HG02885 (cell line): Measurements from ENCODE around the gene SOCS7.

ENCODE experiments used
- ATAC-seq: cut with Tn5 transposase; IDR thresholded peaks from one replicate; pipeline ENCODE4 v1.9.1; 2021; ENCODE audit warnings: mild to moderate bottlenecking; ENCODE audit not compliant: unreplicated experiment, poor library complexity

Gene SOCS7, protein sequence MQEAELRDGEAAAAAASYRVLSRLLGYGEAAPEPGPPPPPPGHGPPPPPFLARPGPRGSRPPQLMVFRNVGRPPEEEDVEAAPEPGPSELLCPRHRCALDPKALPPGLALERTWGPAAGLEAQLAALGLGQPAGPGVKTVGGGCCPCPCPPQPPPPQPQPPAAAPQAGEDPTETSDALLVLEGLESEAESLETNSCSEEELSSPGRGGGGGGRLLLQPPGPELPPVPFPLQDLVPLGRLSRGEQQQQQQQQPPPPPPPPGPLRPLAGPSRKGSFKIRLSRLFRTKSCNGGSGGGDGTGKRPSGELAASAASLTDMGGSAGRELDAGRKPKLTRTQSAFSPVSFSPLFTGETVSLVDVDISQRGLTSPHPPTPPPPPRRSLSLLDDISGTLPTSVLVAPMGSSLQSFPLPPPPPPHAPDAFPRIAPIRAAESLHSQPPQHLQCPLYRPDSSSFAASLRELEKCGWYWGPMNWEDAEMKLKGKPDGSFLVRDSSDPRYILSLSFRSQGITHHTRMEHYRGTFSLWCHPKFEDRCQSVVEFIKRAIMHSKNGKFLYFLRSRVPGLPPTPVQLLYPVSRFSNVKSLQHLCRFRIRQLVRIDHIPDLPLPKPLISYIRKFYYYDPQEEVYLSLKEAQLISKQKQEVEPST

DNA sequence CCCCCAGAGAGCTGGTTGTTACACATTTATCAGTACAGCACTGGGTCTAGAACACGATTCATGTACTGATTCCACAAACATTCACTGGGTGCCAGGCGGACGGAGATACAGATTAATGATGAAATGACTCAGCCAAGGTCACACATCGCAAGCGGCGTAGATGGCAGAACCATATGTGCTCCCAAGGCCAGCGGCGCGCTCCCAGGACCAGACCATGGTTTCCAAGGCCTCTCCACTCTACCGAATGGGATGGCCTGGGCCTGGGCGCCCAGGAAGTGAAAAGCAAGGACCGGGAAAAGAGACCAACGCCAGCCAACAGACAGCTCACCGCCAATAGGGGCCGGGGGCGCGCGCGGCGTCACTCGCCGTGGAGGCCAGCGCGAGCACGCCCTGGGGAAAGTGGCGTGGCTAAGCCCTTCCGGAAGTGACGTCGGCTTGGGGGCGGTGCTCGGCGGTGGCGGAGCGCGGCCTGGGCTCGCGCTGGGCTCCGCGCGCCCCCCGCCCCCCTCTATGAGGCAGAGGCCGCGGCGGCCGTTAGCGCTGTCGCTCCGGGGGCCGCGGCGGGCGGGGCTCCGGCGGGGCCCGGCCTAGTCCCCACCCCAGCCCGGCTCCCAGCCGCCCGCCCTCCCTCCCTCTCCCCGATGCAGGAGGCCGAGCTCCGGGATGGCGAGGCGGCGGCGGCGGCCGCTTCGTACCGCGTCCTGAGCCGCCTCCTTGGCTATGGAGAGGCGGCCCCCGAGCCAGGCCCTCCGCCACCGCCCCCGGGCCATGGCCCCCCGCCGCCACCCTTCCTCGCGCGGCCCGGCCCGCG lies at the start of gene SOCS7:
Gene SOCS7, plus strand, starts transcription at position 433 of the 811 bp plus-strand sequence. Its CDS starts 209 bp downstream, at position 642.
- ATAC-seq: peak; percentile 87

DNA sequence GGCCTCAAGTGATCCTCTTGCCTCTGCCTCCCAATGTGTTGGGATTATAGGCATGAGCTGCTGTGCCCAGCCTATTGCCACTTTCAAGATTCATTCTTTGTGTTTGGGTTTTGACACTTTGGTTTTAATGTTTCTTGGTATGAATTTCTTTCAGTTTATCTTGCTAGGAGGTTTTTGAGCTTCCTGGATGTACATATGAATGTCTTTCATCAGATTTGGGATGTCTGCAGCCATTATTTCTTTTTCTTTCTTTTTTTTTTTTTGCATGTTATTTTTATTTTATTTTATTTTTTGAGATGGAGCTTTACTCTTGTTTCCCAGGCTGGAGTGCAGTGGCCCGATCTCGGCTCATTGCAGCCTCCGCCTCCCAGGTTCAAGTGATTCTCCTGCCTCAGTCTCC lies 36.1 kb upstream of the SOCS7 start:
- ATAC-seq: no peak

DNA sequence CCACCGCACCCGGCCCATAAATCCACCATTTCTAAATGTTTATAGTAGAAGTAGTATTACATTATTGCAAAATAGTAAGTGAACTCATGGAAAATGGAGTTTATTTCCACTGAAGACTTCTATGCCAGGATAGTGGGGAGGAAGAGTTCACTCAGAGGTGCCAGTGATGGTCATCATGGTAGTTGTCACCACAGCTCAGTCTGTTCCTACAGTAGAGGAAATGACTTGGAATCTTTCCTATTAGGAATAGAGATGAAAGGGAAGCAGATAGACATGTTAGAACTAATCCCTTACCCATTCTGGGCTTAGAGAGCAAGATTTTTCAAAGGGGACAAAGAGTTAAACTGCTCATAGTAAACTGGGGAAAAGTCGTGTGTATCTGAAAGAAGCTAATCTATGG lies 34.6 kb upstream of the SOCS7 start:
- ATAC-seq: no peak

DNA sequence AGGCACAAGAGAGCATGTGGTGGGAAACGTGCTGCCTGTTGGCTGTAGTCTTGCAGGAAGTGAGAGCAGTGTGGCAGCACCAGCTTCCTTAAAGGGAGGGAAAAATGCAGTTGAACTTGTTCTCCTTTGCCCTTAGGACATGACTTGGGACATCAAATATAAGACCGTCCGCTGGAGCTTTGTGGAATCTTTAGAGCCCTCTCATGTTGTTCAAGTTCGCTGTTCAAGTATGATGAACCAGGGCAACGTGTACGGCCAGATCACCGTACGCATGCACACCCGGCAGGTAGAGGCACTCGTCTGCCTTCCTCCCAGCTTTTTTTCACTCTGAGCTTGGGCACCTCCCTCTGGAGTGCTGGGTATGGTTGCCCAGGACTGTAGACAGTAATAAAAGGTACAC lies 31.2 kb upstream of the SOCS7 start:
- no peak for ATAC-seq

DNA sequence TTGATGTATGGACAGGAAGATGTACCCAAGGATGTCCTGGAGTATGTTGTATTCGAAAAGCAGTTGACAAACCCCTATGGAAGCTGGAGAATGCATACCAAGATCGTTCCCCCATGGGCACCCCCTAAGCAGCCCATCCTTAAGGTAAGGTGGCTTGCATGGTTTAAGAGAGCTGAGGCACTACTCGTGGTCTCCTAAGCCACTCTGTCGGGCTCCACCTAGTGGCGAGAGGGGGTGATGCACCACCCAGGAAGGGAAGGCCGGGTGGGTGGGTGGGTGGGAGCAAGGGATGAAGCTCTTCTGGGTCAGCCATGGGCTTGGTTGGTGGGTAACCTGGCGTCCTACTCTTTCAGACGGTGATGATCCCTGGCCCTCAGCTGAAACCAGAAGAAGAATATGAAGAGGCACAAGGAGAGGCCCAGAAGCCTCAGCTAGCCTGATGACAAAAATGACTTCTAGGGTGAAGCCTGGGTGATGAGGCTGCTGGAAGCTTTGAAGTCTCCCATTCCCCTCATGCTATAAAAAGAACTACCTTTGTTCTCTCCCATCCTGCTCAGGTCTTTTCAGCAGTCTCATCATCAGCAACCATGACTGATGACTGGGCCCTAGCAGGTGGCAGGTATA lies 29.4 kb upstream of the SOCS7 start:
- no peak for ATAC-seq

DNA sequence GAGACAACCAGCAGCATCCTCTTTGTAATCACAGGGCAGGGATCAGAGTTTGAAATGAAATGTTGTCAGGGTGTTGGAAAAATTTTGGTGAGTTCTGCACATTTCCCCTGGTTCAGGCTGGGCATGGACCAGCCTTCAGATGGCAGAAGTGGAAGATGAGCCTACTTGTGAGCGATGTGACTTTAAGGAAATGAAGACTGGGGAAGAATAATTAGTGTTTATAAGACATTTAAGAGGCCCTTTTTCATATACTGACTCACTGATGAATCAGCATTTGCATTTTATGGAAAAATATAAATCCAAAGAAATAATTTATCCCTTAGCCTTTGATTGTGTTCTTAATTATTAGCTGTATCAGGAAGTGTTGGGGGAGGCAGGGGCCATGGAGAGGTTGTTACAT lies 28.7 kb upstream of the SOCS7 start:
- no peak for ATAC-seq

DNA sequence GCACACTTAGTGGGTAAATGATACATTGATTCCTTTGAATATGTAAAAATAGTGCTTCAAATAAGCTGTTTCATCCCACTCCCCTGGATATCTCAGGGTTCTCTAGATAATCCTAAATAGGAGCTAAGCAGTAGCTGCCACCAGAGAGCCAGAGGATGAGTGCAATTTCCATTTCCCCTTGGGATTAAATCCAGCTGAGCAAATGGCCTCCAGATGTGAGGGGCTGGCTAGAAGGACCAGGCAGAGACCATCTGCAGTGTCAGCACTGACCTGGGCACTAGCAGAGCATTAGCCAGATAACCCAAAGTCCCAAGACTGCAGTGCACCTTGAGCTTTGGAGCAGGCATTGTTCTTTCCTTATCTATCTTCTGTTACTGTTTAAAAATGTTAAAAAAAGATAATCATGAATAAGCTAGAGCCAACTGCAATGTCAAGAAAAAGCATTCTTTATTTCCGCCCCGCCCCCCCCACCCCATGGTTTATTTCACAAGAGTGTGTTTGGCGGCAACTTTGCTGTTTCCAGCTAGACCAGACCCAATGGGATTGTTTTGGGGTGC lies 27.4 kb upstream of the SOCS7 start:
- no peak for ATAC-seq

DNA sequence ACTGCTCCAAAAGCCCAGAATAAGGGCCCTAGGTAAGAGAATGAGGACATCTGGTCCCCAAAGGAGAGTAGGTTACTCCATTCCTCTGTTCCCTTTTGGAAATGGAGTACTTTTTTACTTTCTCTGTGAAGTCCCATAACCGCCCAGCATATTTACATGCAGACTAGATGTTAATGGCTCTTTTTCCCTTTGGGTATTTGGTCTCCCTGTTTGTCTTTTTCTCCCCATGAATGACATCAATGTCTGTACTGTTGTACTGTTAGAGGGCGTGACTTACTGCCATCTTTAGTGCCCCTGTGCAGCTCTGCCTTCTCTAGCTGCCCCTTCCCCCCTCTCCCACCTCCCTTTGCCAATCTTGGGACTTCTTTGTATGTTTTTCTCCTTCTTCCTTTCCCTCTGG lies 26.9 kb upstream of the SOCS7 start:
- no peak for ATAC-seq

DNA sequence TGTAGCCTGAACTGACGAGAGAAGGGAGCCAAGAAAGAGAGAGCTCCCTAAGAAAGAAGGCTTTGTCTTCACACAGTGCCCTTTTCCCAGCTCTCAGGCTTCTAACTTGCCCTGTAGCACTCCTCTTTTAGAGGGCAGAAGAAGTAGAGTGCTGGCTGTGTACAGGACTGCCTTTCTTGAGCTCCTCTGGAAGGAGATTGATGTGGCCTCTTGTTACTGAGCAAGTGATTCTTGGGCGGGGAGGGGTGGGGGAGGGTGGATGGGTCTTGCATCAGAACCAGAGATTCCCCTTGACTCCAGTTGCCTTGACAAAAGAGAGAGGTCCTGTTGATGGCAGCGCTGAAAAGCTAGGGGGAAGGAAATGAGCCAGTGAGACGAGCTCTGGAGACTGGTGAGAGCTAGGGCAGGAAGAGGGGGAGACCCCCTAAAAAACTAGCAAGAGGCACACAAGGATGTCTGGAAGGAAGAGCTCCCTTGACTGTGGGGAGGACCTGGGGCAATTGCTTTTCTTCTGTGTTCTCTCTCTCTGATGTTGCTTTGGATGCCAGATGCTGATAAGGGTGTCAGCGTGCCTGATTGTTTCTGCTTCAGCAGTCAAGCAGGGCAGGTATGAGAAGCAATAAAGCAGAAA lies 26.3 kb upstream of the SOCS7 start:
- ATAC-seq: no peak

DNA sequence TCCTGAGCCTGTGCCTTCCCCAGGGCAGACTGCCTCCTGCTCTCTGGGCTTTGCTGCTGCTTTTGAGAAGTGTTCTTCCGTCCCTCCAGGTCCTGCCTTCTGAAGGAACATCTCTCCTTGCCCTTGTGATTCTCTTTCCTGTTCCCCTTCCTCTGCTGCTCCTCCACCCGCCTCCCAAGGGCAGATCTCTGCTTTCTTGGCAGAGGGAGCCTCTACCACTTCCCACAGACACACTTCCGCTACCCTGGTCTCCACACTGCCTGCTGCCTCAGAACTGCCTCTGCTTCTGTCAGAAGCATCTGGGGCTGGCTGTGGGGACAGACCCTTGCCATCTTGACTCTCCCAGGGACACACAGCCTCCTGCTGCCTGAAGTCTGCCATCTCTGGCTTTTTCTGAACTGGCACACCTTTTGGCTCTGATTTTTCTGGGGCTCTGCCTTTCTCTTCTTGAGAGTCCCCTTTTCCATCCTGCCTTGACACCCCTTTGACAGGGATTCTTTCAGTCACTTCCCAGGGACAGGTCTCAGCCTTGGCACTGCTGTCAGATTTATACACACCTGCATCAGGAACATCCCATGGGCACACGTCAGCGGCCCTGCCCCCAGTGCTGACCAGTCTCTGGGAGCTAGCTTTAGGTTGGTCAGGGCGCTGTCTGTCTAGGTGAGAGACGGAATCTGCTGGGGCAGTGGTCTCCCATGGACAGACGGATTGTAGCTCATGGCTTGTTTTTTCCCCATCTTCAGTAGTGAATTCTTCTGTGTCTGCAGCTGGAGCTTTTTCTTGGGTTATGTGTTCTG lies 24.4 kb upstream of the SOCS7 start:
- no peak for ATAC-seq

DNA sequence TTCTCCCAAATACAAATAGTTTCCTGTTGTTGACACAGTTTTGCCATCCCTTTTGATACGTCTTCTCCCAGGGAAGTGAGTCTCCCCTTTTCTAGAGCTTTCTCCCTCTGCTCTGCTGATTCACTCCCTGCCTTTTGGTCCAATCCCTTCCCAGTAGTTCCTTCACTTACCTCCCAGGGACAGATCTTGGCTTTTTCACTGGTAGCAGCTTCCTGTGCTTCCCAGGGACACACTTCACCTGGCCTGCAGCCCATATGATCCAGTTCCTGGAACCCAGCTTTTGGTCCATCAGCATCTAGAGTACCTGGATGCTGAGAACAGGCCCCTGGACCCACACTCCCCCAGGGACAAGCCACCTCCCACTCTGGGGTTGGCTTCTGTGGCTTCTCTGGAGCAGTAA lies 23.7 kb upstream of the SOCS7 start:
- ATAC-seq: no peak

DNA sequence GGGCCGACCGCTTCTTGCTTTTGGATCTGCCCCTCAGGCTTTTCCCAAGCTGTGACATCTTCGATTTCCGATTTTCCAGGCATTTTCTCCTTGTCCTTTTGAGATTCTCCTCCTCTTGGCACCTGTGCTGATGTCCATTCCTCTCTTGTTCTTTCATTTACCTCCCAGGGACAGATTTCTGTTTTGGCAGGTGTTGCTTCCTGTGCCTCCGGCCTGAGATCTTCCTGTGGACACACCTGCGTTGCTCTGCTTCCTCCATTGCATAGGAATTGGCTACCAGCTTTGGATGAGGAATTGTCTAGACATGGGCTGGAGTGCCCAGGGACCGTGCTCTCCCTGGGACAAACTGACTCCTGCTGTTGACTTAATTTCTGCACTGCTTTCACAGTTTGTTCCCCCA lies 23.0 kb upstream of the SOCS7 start:
- ATAC-seq: no peak

DNA sequence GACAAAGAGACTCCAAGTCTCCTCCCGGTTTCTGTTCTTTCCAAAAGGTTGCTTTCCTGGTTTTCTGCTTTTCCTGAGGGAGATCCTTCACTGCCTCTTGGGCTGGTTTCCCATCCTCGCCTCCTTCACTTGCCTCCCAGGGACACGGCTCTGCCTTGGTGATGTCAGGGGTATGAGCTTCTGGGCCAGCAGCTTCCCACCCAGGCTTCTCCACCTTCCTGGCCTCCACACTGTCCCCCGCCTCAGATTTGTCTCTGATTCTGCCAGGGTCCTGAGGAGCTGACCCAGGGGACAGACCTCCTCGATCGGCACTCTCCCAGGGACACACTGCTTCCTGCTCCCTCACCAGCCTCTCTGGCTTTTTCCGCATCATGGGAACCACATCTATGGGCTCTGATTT lies 22.4 kb upstream of the SOCS7 start:
- no peak for ATAC-seq

DNA sequence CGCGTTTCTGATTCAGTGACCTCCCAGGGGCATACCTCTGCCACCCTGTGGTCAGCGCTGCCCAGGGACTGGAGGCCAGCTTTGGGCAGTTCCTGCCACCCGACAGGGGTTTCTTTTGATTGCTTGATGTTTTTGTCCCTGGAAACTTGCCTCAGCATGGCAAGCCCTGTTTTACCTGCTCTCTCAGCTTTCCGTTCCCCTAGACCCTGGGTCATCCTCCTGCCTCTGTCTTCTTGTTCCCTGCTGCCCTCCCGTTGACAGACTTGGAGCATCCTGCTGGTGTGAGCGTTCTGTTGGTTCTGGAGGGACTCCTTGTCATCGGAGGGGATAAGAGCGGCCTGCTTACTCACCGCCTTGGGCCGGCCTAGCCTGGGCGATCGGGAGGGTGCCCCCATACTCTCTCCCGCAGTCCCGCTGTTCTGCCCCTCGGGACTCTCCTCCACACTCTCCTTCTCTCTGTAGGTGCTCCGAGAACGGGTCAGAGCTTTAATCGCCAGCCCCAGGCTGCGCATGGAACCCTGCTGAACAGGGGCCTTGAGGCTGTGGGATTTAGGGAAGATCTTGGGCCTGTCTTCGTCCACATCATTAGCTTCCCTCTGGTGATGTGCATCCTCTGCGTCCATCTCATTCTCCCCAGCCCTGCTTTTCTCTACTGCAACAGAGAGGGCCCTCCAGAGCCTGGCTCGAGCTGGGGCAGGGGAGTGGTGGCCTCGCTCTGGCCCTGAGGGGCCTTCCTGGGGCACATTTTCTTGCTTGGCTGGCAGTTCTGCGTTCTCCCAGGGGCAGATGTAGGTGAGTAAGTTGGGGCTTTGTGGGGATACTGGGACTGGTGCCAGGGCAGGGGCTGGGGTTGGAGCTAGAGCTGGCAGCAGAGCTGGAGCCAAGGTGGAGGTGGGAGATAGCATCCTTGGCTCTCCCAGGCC lies 21.6 kb upstream of the SOCS7 start:
- ATAC-seq: no peak

DNA sequence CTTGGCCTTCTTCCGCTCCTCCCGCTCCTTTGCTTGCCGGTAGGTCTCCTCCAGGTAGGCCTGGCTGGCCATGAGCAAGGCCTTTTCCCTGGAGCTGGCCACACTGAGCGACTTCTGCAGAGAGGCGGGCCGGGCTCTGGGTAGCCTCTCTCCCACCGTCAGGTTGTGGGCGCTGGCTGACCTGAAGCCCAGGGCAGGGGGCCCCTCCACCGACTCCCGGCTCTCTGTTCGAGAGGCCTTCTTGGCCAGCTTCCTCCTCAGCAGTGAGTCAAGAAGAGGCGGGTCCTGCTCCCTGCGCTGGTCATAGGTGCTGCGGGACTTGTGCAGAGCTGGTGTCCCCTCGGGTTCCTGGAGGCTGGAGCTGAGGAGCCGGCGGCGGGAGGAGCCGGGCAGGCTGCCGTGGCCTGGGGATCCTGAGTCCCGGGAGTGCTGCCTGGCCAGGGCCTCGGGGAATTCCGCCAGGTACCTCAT lies 20.7 kb upstream of the SOCS7 start:
- ATAC-seq: no peak

DNA sequence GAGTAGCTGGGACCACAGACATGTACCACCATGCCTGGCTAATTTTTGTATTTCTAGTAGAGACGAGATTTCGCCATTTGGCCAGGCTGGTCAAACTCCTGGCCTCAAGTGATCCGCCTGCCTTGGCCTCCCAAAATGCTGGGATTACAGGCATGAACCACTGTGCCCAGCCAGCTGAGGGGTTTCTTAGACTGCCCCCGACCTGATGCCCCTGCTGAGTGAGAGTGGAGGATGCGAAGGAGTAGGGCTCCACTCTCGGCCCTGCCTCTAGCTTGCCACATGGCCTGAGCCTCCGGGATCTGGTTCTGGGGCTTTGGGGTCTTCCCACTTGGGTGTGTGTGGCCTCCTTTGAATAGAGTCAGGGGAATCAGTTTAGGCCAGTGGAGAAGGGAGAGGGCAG lies 18.9 kb upstream of the SOCS7 start:
- no peak for ATAC-seq

DNA sequence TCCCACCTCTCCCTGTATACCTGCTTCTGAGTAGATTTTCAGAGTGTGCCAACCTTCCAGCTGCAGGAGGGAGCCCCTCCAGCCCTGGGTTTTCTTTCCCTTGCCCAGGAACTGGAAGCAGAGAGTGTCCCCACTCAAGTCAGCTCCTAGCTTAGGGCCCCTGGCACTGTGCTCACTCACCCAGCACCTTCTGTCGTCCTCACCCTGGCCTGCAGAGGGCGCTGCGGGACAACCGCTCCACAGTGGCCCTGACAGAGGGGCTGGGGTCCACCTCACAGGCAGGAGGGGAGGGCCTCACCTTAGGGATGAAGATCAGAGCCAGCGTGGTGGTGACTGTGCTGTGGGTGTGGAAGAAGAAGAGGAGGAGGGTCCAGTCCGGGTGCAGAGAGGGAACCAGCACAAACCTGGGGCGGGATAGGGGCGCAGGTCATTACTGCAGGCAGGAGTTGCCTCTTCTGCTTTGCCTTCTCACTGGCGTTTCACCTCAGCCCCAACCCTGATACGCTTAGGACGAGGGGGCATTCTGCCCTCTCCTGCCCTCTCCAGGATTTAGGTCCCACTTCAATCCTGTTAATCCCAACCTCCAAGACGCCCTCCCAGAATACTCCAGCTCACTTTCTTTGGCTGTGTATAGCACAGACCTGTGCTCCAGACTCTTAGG lies 17.9 kb upstream of the SOCS7 start:
- ATAC-seq: no peak
